HepG2 (cell line): ENCODE measurements around the gene RRM2. TPM values are rescaled to one million over a fixed set of nuclear protein-coding genes. Genes with fewer than 3 reads are reported as not detected.

Experiments used
- FOXK2 ChIP-seq: fragments of 450-650 bp; IDR thresholded peaks from 2 replicates; pipeline ENCODE4 v1.6.1; 2016
- MXI1 ChIP-seq: IDR thresholded peaks from 3 replicates; pipeline ENCODE4 v1.6.1; 2012; ENCODE audit warnings: low read depth, low read length, inconsistent platforms, borderline replicate concordance
- NCOA1 ChIP-seq: sonication (generic); formaldehyde crosslinking; IDR thresholded peaks from 2 replicates; pipeline ENCODE4 v1.9.0; 2021; ENCODE audit warnings: missing genetic modification reagents
- NFE2L2 ChIP-seq: fragments of 150-350 bp; IDR thresholded peaks from 2 replicates; pipeline ENCODE4 v1.6.1; 2014; ENCODE audit warnings: low read length
- SIN3A ChIP-seq: IDR thresholded peaks from 2 replicates; pipeline ENCODE4 v1.6.1; 2011; ENCODE audit warnings: low read depth, mild to moderate bottlenecking, control low read depth, low read length, borderline replicate concordance
- ZBTB20 ChIP-seq: sonication (generic); formaldehyde crosslinking; IDR thresholded peaks from 2 replicates; pipeline ENCODE4 v1.8.1; 2023; ENCODE audit warnings: missing genetic modification reagents, low read depth, mild to moderate bottlenecking, borderline replicate concordance
- ZKSCAN8 ChIP-seq: IDR thresholded peaks from 2 replicates; pipeline ENCODE4 v1.6.1; 2016; ENCODE audit warnings: borderline replicate concordance, missing genetic modification reagents, missing compliant biosample characterization
- ZNF292 ChIP-seq: sonication (generic); formaldehyde crosslinking; IDR thresholded peaks from 2 replicates; pipeline ENCODE4 v1.8.1; 2022; ENCODE audit warnings: mild to moderate bottlenecking, low read depth, missing genetic modification reagents, borderline replicate concordance
- ZNF720 ChIP-seq: sonication (generic); formaldehyde crosslinking; IDR thresholded peaks from 2 replicates; pipeline ENCODE4 v1.4.0; 2020; ENCODE audit warnings: missing genetic modification reagents
- ZNF816 ChIP-seq: sonication (generic); formaldehyde crosslinking; IDR thresholded peaks from 2 replicates; pipeline ENCODE4 v1.8.0; 2022; ENCODE audit warnings: missing genetic modification reagents, mild to moderate bottlenecking, borderline replicate concordance
- ZNF878 ChIP-seq: sonication (generic); formaldehyde crosslinking; IDR thresholded peaks from 2 replicates; pipeline ENCODE4 v1.8.1; 2023; ENCODE audit warnings: mild to moderate bottlenecking, missing genetic modification reagents, moderate library complexity
- ZSCAN29 ChIP-seq: sonication (generic); formaldehyde crosslinking; conservative IDR thresholded peaks from 2 replicates; pipeline ENCODE4 v1.4.0; 2020; ENCODE audit warnings: mild to moderate bottlenecking, missing genetic modification reagents
- polyA plus RNA-seq, 8 experiments: library from polyadenylated mRNA; depleted of rRNA in 3 of 8; stranded (reverse) in 7 of 8; unstranded in 1 of 8; fragments of >200 nt; fragmentation: Illumina TruSeq in 4 of 8; extraction: Trizol in 4 of 8; gene quantifications; 2 replicates each; pipeline versions ENCODE4 v1.2.1 to v1.2.3, GENCODE V29; 2011 to 2016; ENCODE audit warnings: low read depth in 4 of 8, missing spikeins in 1 of 8, mixed read lengths in 1 of 8; ENCODE audit not compliant: insufficient read depth in 1 of 8
- total RNA-seq, 5 experiments: library from RNA; depleted of rRNA; stranded (reverse); fragments of >200 nt; fragmentation: Illumina TruSeq; extraction: Trizol; gene quantifications; 2 replicates each; pipeline ENCODE4 v1.2.3, GENCODE V29; 2016; ENCODE audit warnings: low read depth in 1 of 5
- TF ChIP-seq, protein P1 (sequence below): sonication (generic); formaldehyde crosslinking; conservative IDR thresholded peaks from 2 replicates; pipeline ENCODE4 v1.4.0; 2020; ENCODE audit warnings: missing genetic modification reagents
- TF ChIP-seq, protein P2 (sequence below): IDR thresholded peaks from 2 replicates; pipeline ENCODE4 v1.6.1; 2016; ENCODE audit warnings: mild to moderate bottlenecking, missing biosample characterization, missing genetic modification reagents
- TF ChIP-seq, protein P3 (sequence below): sonication (generic); formaldehyde crosslinking; IDR thresholded peaks from 2 replicates; pipeline ENCODE4 v1.5.0; 2020; ENCODE audit warnings: mild to moderate bottlenecking, missing genetic modification reagents, borderline replicate concordance
- TF ChIP-seq, protein P4 (sequence below): sonication (generic); formaldehyde crosslinking; IDR thresholded peaks from 2 replicates; pipeline ENCODE4 v1.4.0; 2020; ENCODE audit warnings: missing genetic modification reagents

The RRM2 gene
- total and polyA plus RNA-seq, 2 of the 13 experiments (the other 11 are each of a cell fraction or from before 2014, with no cell fraction given): 31.3 to 150 TPM

DNA sequence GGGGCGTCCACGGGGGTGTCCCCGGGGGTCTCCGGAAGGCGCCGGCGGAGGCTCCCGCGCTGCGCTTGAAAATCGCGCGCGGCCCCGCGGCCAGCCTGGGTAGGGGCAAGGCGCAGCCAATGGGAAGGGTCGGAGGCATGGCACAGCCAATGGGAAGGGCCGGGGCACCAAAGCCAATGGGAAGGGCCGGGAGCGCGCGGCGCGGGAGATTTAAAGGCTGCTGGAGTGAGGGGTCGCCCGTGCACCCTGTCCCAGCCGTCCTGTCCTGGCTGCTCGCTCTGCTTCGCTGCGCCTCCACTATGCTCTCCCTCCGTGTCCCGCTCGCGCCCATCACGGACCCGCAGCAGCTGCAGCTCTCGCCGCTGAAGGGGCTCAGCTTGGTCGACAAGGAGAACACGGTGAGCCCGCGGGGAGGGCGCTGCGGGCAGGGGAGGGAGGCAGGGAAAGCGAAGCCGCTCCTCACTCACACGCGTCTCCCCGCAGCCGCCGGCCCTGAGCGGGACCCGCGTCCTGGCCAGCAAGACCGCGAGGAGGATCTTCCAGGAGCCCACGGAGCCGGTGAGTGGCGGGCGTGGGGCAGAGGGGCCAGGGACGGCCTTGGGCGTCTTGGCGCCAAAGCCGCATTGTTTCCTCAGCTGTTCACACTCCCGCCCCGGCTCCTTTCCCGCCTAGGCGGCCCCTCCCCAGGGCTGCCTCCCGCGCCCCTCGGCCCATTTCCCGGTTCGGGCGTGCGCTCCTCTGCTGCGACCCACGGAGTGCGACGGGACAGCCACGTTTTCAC is at the start of gene RRM2 (continued):
- TF ChIP-seq, protein P1, sequence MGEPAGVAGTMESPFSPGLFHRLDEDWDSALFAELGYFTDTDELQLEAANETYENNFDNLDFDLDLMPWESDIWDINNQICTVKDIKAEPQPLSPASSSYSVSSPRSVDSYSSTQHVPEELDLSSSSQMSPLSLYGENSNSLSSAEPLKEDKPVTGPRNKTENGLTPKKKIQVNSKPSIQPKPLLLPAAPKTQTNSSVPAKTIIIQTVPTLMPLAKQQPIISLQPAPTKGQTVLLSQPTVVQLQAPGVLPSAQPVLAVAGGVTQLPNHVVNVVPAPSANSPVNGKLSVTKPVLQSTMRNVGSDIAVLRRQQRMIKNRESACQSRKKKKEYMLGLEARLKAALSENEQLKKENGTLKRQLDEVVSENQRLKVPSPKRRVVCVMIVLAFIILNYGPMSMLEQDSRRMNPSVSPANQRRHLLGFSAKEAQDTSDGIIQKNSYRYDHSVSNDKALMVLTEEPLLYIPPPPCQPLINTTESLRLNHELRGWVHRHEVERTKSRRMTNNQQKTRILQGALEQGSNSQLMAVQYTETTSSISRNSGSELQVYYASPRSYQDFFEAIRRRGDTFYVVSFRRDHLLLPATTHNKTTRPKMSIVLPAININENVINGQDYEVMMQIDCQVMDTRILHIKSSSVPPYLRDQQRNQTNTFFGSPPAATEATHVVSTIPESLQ (CRISPR knock-in tag): peak; percentile 30; the same call in 1 of the 2 replicates
- peak; percentile 100 for TF ChIP-seq ZNF878 (CRISPR knock-in tag)
- TF ChIP-seq SIN3A: peak; percentile 99
- no peak for TF ChIP-seq ZSCAN29 (CRISPR knock-in tag)
- TF ChIP-seq ZNF720 (CRISPR knock-in tag): no peak
- TF ChIP-seq, protein P2, sequence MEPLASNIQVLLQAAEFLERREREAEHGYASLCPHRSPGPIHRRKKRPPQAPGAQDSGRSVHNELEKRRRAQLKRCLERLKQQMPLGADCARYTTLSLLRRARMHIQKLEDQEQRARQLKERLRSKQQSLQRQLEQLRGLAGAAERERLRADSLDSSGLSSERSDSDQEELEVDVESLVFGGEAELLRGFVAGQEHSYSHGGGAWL (CRISPR knock-in tag): 0 out of 2 replicates have a peak, but pooled peaks have one; percentile 75
- TF ChIP-seq ZBTB20: peak; percentile 85; the same call in 1 of the 2 replicates
- peak; percentile 88; the same call in 1 of the 2 replicates for TF ChIP-seq ZNF816
- peak; percentile 99 for TF ChIP-seq MXI1
- no peak for TF ChIP-seq NFE2L2
- TF ChIP-seq, protein P3, sequence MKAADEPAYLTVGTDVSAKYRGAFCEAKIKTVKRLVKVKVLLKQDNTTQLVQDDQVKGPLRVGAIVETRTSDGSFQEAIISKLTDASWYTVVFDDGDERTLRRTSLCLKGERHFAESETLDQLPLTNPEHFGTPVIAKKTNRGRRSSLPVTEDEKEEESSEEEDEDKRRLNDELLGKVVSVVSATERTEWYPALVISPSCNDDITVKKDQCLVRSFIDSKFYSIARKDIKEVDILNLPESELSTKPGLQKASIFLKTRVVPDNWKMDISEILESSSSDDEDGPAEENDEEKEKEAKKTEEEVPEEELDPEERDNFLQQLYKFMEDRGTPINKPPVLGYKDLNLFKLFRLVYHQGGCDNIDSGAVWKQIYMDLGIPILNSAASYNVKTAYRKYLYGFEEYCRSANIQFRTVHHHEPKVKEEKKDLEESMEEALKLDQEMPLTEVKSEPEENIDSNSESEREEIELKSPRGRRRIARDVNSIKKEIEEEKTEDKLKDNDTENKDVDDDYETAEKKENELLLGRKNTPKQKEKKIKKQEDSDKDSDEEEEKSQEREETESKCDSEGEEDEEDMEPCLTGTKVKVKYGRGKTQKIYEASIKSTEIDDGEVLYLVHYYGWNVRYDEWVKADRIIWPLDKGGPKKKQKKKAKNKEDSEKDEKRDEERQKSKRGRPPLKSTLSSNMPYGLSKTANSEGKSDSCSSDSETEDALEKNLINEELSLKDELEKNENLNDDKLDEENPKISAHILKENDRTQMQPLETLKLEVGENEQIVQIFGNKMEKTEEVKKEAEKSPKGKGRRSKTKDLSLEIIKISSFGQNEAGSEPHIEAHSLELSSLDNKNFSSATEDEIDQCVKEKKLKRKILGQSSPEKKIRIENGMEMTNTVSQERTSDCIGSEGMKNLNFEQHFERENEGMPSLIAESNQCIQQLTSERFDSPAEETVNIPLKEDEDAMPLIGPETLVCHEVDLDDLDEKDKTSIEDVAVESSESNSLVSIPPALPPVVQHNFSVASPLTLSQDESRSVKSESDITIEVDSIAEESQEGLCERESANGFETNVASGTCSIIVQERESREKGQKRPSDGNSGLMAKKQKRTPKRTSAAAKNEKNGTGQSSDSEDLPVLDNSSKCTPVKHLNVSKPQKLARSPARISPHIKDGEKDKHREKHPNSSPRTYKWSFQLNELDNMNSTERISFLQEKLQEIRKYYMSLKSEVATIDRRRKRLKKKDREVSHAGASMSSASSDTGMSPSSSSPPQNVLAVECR (CRISPR knock-in tag): peak; percentile 100
- TF ChIP-seq ZNF292 (CRISPR knock-in tag): peak; percentile 73; the same call in 1 of the 2 replicates
- no peak for TF ChIP-seq ZKSCAN8 (CRISPR knock-in tag)
- no peak for TF ChIP-seq FOXK2
- 0 out of 2 replicates have a peak, but pooled peaks have one; percentile 16 for TF ChIP-seq NCOA1 (CRISPR knock-in tag)
- TF ChIP-seq, protein P4, sequence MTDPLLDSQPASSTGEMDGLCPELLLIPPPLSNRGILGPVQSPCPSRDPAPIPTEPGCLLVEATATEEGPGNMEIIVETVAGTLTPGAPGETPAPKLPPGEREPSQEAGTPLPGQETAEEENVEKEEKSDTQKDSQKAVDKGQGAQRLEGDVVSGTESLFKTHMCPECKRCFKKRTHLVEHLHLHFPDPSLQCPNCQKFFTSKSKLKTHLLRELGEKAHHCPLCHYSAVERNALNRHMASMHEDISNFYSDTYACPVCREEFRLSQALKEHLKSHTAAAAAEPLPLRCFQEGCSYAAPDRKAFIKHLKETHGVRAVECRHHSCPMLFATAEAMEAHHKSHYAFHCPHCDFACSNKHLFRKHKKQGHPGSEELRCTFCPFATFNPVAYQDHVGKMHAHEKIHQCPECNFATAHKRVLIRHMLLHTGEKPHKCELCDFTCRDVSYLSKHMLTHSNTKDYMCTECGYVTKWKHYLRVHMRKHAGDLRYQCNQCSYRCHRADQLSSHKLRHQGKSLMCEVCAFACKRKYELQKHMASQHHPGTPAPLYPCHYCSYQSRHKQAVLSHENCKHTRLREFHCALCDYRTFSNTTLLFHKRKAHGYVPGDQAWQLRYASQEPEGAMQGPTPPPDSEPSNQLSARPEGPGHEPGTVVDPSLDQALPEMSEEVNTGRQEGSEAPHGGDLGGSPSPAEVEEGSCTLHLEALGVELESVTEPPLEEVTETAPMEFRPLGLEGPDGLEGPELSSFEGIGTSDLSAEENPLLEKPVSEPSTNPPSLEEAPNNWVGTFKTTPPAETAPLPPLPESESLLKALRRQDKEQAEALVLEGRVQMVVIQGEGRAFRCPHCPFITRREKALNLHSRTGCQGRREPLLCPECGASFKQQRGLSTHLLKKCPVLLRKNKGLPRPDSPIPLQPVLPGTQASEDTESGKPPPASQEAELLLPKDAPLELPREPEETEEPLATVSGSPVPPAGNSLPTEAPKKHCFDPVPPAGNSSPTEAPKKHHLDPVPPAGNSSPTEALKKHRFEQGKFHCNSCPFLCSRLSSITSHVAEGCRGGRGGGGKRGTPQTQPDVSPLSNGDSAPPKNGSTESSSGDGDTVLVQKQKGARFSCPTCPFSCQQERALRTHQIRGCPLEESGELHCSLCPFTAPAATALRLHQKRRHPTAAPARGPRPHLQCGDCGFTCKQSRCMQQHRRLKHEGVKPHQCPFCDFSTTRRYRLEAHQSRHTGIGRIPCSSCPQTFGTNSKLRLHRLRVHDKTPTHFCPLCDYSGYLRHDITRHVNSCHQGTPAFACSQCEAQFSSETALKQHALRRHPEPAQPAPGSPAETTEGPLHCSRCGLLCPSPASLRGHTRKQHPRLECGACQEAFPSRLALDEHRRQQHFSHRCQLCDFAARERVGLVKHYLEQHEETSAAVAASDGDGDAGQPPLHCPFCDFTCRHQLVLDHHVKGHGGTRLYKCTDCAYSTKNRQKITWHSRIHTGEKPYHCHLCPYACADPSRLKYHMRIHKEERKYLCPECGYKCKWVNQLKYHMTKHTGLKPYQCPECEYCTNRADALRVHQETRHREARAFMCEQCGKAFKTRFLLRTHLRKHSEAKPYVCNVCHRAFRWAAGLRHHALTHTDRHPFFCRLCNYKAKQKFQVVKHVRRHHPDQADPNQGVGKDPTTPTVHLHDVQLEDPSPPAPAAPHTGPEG (CRISPR knock-in tag): peak; percentile 73
